Epithelial cell of esophagus (primary cell): ENCODE data around the gene TMEM18.
"Not testable (repeated sequence)": the region's sequence is repeated elsewhere in the genome, so short reads cannot be mapped to it uniquely, and the experiment has no call there.

ENCODE experiments used
- DNase-seq: peaks from one replicate; pipeline ENCODE4 v3.0.0; 2010; ENCODE audit warnings: low read depth
- H3K4me3 ChIP-seq: 2 replicates; pipeline ENCODE4 v1.5.1; 2011; ENCODE audit warnings: mild to moderate bottlenecking, low read length, control low read depth
- CTCF ChIP-seq: IDR thresholded peaks from 2 replicates; pipeline ENCODE4 v1.5.1; 2011; ENCODE audit warnings: low read depth, mild to moderate bottlenecking, low read length, control low read depth, inconsistent platforms; ENCODE audit not compliant: insufficient read depth; ENCODE audit errors: missing control alignments

TMEM18 gene

GRCh38 chr2:708667-709066, 31.5 kb upstream of the TMEM18 start:
- no peak for DNase-seq
- TF ChIP-seq CTCF: no peak
- no peak overlapping the region for H3K4me3 ChIP-seq

- no peak overlapping the region for H3K4me3 ChIP-seq
- no peak for DNase-seq
- no peak for TF ChIP-seq CTCF
These were observed 28.8 kb upstream of the TMEM18 start for GRCh38 chr2:705971-706511.

- H3K4me3 ChIP-seq, DNase-seq: not testable (repeated sequence)
These were observed 25.6 kb upstream of the TMEM18 start for GRCh38 chr2:702765-703164.

GRCh38 chr2:696999-697627, 19.9 kb upstream of the TMEM18 start:
- DNase-seq: peak; percentile 16
- no peak overlapping the region for H3K4me3 ChIP-seq
- no peak for TF ChIP-seq CTCF

- no peak for DNase-seq
- TF ChIP-seq CTCF: no peak
- H3K4me3 ChIP-seq: no peak overlapping the region
These were observed 19.3 kb upstream of the TMEM18 start for GRCh38 chr2:696463-696862.

GRCh38 chr2:694906-695510, 17.8 kb upstream of the TMEM18 start:
- no peak for DNase-seq
- TF ChIP-seq CTCF: no peak
- H3K4me3 ChIP-seq: no peak overlapping the region

GRCh38 chr2:694174-694573, 17.0 kb upstream of the TMEM18 start:
- DNase-seq: no peak
- no peak for TF ChIP-seq CTCF
- H3K4me3 ChIP-seq: no peak overlapping the region
